GM19468 (cell line): ENCODE measurements around the gene BRAP.
"Not testable (repeated sequence)": the region's sequence is repeated elsewhere in the genome, so short reads cannot be mapped to it uniquely, and the experiment has no call there.

Experiments used
- ATAC-seq: cut with Tn5 transposase; IDR thresholded peaks from one replicate; pipeline ENCODE4 v1.9.1; 2021; ENCODE audit warnings: mild to moderate bottlenecking, moderate library complexity, moderate number of reproducible peaks; ENCODE audit not compliant: unreplicated experiment; ENCODE audit errors: extremely low read depth

BRAP gene

GRCh38 chr12:111626230-111626629, 59.5 kb downstream of the BRAP start:
- no peak for ATAC-seq

- no peak for ATAC-seq
Measured at GRCh38 chr12:111624540-111624939, 61.2 kb downstream of the BRAP start.

GRCh38 chr12:111617841-111618240, 67.9 kb downstream of the BRAP start:
- not testable (repeated sequence) for ATAC-seq

GRCh38 chr12:111616177-111616623, 69.6 kb downstream of the BRAP start:
- ATAC-seq, result no peak

GRCh38 chr12:111607239-111607638, 78.5 kb downstream of the BRAP start:
- ATAC-seq, result no peak

GRCh38 chr12:111606767-111607230, 79.0 kb downstream of the BRAP start:
- no peak for ATAC-seq

- no peak for ATAC-seq
Measured at GRCh38 chr12:111605911-111606766, 79.6 kb downstream of the BRAP start.

- not testable (repeated sequence) for ATAC-seq
Measured at GRCh38 chr12:111602857-111603256, 82.9 kb downstream of the BRAP start.

- no peak for ATAC-seq
Measured at GRCh38 chr12:111602348-111602747, 83.4 kb downstream of the BRAP start.

- ATAC-seq, result not testable (repeated sequence)
Measured at GRCh38 chr12:111600986-111601385, 84.8 kb downstream of the BRAP start.

GRCh38 chr12:111600205-111600642, 85.5 kb downstream of the BRAP start:
- ATAC-seq, result no peak

- ATAC-seq, result peak; percentile 48
Measured at GRCh38 chr12:111599453-111600204, 86.1 kb downstream of the BRAP start.

- ATAC-seq, result peak; percentile 31
Measured at GRCh38 chr12:111598637-111599452, 86.9 kb downstream of the BRAP start, which contains the start of gene ATXN2. TSS of gene ATXN2 (minus strand) at chr12:111599315. CDS start at chr12:111599034, 281 bp downstream.

- ATAC-seq, result no peak
Measured at GRCh38 chr12:111597831-111598636, 87.7 kb downstream of the BRAP start.

GRCh38 chr12:111596985-111597830, 88.5 kb downstream of the BRAP start:
- ATAC-seq, result no peak

- ATAC-seq, result not testable (repeated sequence)
Measured at GRCh38 chr12:111595341-111595835, 90.4 kb downstream of the BRAP start.
